ENCODE measurements around the gene NTSR1. TPM values are rescaled to one million over a fixed set of nuclear protein-coding genes. Genes with fewer than 3 reads are reported as not detected.

NTSR1 gene
- total and polyA plus RNA-seq, 3 experiments from 2014 or later: not detected

DNA sequence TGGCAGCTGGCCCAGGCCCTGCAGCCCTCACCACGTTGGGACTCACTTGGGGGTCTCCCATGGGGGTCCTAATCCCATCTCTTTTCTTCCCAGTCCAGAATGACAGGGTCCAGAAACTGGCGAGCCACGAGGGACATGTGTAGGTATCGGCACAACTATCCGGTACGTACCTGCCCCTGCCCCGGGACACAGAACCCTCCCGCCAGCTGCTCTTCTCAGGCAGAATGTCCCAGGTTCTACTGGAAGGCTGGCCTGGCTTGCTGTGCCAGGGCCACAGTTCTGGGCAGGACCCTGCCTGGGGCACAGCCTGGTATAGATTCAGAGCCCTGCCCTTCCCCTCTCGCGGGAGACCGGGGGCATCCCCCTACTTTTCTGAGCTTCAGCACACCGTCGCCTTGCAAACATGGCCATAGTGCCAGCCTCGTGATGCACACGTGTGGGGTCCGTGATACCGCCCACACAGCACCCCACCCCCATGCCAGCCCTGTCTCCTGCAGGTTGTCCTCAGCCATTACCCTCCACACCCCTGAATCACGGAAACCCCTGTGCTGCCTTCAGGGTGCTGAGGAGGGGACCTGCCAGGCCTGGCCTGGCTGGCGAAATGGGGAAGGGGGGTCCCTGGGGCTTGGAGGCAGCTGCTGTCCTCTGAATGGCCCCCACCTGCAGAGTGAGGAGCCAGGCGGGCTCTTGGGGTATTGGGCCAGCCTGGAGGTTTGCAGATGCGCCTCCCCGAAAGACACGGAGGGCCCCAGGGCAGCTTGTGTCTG is 99.0 kb downstream of the NTSR1 start:
- no peak overlapping the region for H3K4me3 ChIP-seq (ENCODE audit: low read length)
- H3K27me3 Mint-ChIP-seq: peaks cover 0 to 3% of the 10 kb centered on the region in 2 donors
- H3K36me3 ChIP-seq (ENCODE audit: insufficient read depth, low read length): peaks cover 29% of the 10 kb centered on the region
- peaks cover 4 to 67% (median 5%) of the 10 kb centered on the region in 3 donors for H3K36me3 Mint-ChIP-seq
- DNase-seq: no peak
- ChIA-PET POLR2A (interaction anchor here (0.8 to 1.4 kb wide), 2 partner anchors 11 to 14 kb away, joined by 3 to 4 read pairs; partner anchors contain the start of gene MRGBP), CTCF (interaction anchor here (0.8 to 3.0 kb wide), 30 partner anchors 12 to 508 kb away, joined by 3 to 31 read pairs (median 5); partner anchors contain the start of genes MRGBP and SLCO4A1)
- H3K4me1 Mint-ChIP-seq: peaks cover 22 to 38% (median 28%) of the 10 kb centered on the region in 3 donors
- H3K9me3 Mint-ChIP-seq: no peaks in the 10 kb centered on the region
- no peak overlapping the region for H3K27ac ChIP-seq (ENCODE audit: low read depth, low read length)
- H3K27ac Mint-ChIP-seq: peak overlapping the region in 6 of 8 donors; percentile 7 to 84 (median 46)
- no peaks in the 10 kb centered on the region for H3K9me3 ChIP-seq (ENCODE audit: low read length)
- no peaks in the 10 kb centered on the region for H3K27me3 ChIP-seq (ENCODE audit: insufficient read depth, low read length, poor library complexity, severe bottlenecking)
- peak overlapping the region in 5 of 7 donors; percentile 19 to 86 (median 76) for H3K4me3 Mint-ChIP-seq
- H3K4me1 ChIP-seq (ENCODE audit: insufficient read depth, low read length): peaks cover 39% of the 10 kb centered on the region

DNA sequence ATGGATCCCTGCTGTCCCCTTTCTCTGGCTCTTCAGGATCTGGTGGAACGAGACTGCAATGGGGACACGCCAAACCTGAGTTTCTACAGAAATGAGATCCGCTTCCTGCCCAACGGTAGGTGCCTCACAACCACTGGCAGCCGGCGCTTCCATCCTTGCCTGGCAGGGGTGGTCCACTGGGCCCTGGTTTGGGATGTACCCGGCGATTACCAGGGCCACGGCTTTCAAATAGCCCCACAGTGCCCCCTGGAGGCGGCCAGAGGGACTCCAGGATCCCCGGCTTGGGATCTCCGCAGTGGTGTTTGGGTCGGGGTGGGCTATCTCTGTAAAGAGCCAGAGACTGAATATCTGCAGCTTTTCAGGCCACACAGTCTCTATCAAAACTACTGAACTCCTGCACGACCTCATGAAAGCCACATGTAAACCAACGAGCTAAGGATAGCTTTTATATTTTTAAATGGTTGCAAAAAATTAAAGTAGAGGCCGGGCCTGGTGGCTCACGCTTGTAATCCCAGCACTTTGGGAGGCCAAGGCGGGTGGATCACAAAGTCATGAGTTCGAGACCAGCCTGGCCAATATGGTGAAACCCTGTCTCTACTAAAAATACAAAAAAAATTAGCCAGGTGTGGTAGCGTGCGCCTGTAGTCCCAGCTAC is 99.7 kb downstream of the NTSR1 start:
- peak overlapping the region in 7 of 8 donors; percentile 33 to 84 (median 55) for H3K27ac Mint-ChIP-seq
- no peaks in the 10 kb centered on the region for H3K27me3 ChIP-seq (ENCODE audit: insufficient read depth, low read length, poor library complexity, severe bottlenecking)
- peaks cover 29% of the 10 kb centered on the region for H3K36me3 ChIP-seq (ENCODE audit: insufficient read depth, low read length)

DNA sequence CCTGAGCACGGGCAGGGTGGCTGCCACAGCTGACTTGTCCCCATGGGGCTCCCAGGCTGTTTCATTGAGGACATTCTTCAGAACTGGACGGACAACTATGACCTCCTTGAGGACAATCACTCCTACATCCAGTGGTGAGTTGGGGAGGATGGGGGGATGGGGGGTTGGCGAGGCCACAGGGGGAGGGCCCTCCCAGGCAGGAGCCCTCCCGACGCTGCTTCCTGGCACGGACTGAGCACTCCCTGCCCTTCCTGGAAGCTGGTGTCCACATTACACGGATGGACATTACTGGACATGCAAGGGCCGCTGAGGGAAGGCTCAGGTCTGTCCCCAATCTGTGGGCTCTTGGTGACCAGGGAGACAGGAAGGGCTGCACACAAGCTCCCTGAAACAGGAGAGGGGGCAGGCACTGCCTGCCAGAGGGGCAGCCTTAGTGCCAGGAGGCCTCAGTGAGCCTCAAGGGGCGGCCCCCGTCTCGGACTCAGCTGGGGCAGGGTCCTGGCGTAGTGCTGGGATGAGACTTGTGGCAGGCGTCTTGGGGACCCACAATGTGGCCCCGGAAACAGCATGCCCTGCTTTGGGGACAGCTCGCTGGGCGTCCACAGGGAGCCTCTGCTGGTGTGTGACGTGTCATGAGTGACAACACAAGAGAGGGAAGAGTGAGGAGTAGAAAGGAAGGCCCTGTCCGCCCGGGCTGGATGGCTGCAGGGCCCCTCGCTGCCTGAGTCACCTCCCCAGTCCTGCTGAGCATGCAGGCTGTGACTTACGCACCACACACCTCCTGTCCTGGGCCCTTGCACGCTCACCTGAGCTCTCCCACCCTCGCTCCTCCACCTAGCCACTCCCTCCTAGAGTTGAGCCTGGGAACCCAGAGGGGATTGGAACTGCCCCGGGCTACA is 101.1 kb downstream of the NTSR1 start:
- ChIA-PET CTCF (interaction anchor here (0.9 to 2.4 kb wide), 7 partner anchors 18 to 310 kb away, joined by 3 to 20 read pairs (median 5); no protein-coding TSS in a partner anchor), POLR2A (no interaction called here)
- Histone ChIP-seq H3K9me3 (ENCODE audit: low read length) (no peaks in the 10 kb centered on the region), H3K36me3 (ENCODE audit: insufficient read depth, low read length) (peaks cover 29% of the 10 kb centered on the region), H3K4me1 (ENCODE audit: insufficient read depth, low read length) (peaks cover 30% of the 10 kb centered on the region), H3K27ac (ENCODE audit: low read depth, low read length) (no peak overlapping the region), H3K4me3 (ENCODE audit: low read length) (no peak overlapping the region), H3K27me3 (ENCODE audit: insufficient read depth, low read length, poor library complexity, severe bottlenecking) (no peaks in the 10 kb centered on the region)
- no peak overlapping the region for H3K27ac Mint-ChIP-seq
- H3K27me3 Mint-ChIP-seq: peaks cover 3% of the 10 kb centered on the region in 2 donors
- no peaks in the 10 kb centered on the region for H3K9me3 Mint-ChIP-seq
- no peak overlapping the region for H3K4me3 Mint-ChIP-seq
- H3K36me3 Mint-ChIP-seq: peaks cover 4 to 67% (median 5%) of the 10 kb centered on the region in 3 donors
- H3K4me1 Mint-ChIP-seq: peaks cover 16 to 34% (median 20%) of the 10 kb centered on the region in 3 donors
- DNase-seq: no peak

More for the DNA sequence above, 99.7 kb downstream of the NTSR1 start:
- Mint-ChIP-seq H3K36me3 (peaks cover 4 to 71% (median 5%) of the 10 kb centered on the region in 3 donors), H3K27me3 (peaks cover 0 to 3% of the 10 kb centered on the region in 2 donors), H3K4me1 (peaks cover 22 to 38% (median 28%) of the 10 kb centered on the region in 3 donors), H3K9me3 (no peaks in the 10 kb centered on the region), H3K4me3 (peak overlapping the region in 6 of 7 donors; percentile 45 to 86 (median 74))
- no peak overlapping the region for H3K4me3 ChIP-seq (ENCODE audit: low read length)
- POLR2A ChIA-PET: interaction anchor here (0.7 to 1.4 kb wide), 3 partner anchors 12 to 30 kb away, joined by 3 to 12 read pairs (median 4); partner anchors contain the start of gene MRGBP
- H3K27ac ChIP-seq (ENCODE audit: low read depth, low read length): no peak overlapping the region
- peak; percentile 63 to 77 (median 73) for DNase-seq
- H3K9me3 ChIP-seq (ENCODE audit: low read length): no peaks in the 10 kb centered on the region
- CTCF ChIA-PET: interaction anchor here (0.6 to 3.0 kb wide), 42 partner anchors 8 to 508 kb away, joined by 3 to 31 read pairs (median 4); partner anchors contain the start of genes COL9A3, MRGBP and SLCO4A1
- H3K4me1 ChIP-seq (ENCODE audit: insufficient read depth, low read length): peaks cover 39% of the 10 kb centered on the region

DNA sequence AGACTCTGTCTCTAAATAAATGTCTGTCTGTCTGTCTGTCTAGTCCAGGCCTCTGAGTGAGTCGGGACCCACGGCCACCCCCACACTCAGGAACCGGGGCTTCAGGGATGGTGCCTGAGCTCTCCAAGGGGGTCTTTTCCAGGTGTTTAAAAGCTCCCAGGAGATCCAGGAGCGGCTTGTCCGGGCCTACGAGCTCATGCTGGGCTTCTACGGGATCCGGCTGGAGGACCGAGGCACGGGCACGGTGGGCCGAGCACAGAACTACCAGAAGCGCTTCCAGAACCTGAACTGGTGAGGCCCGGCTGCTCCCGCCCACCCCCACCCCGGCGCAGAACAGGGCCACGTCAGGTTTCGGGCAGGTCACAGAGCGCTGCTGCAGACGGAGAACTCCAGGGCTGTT is 102.7 kb downstream of the NTSR1 start:
- H3K9me3 ChIP-seq (ENCODE audit: low read length): no peaks in the 10 kb centered on the region
- Mint-ChIP-seq H3K27ac (no peak overlapping the region), H3K9me3 (peaks cover 0 to 2% (median 0%) of the 10 kb centered on the region in 5 donors), H3K4me1 (peaks cover 20 to 40% (median 26%) of the 10 kb centered on the region in 3 donors), H3K4me3 (no peak overlapping the region), H3K36me3 (peaks cover 4 to 62% (median 5%) of the 10 kb centered on the region in 3 donors), H3K27me3 (peaks cover 8 to 15% of the 10 kb centered on the region in 2 donors)
- ChIA-PET POLR2A (interaction anchor here (0.6 kb wide), 1 partner anchor 401 kb away, joined by 3 read pairs; no protein-coding TSS in a partner anchor), CTCF (no interaction called here)
- H3K27ac ChIP-seq (ENCODE audit: low read depth, low read length): no peak overlapping the region
- no peak for DNase-seq
- H3K36me3 ChIP-seq (ENCODE audit: insufficient read depth, low read length): peaks cover 29% of the 10 kb centered on the region
- H3K4me1 ChIP-seq (ENCODE audit: insufficient read depth, low read length): peaks cover 29% of the 10 kb centered on the region
- peaks cover 5% of the 10 kb centered on the region for H3K27me3 ChIP-seq (ENCODE audit: insufficient read depth, low read length, poor library complexity, severe bottlenecking)
- H3K4me3 ChIP-seq (ENCODE audit: low read length): no peak overlapping the region

DNA sequence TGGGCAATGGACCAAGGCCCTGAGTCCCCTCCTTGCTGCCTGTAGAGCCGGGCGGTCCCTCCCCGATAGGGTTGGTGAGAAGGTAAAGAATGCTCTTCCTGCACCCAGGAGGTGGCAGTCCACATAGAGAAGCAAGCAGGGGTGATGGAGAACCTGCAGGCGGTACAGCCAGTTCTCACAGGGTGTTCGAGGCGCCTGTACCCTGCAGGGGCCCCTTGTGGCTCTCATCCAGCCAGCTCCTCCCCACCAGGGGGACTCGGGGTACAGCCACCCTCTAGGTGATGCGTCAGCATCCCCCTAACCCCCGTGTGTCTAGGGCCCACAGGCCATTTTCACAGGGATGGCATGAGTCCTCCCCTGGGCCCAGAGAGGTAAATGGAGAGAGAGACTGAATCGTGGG is 103.1 kb downstream of the NTSR1 start:
- Histone ChIP-seq H3K36me3 (ENCODE audit: insufficient read depth, low read length) (peaks cover 29% of the 10 kb centered on the region), H3K4me1 (ENCODE audit: insufficient read depth, low read length) (peaks cover 28% of the 10 kb centered on the region), H3K27ac (ENCODE audit: low read depth, low read length) (no peak overlapping the region), H3K27me3 (ENCODE audit: insufficient read depth, low read length, poor library complexity, severe bottlenecking) (peaks cover 8% of the 10 kb centered on the region), H3K9me3 (ENCODE audit: low read length) (no peaks in the 10 kb centered on the region), H3K4me3 (ENCODE audit: low read length) (no peak overlapping the region)
- ChIA-PET POLR2A (interaction anchor here (0.6 kb wide), 1 partner anchor 401 kb away, joined by 3 read pairs; no protein-coding TSS in a partner anchor), CTCF (no interaction called here)
- Mint-ChIP-seq H3K27me3 (peaks cover 8 to 19% of the 10 kb centered on the region in 2 donors), H3K36me3 (peaks cover 4 to 59% (median 5%) of the 10 kb centered on the region in 3 donors), H3K4me1 (peaks cover 17 to 39% (median 22%) of the 10 kb centered on the region in 3 donors), H3K27ac (no peak overlapping the region), H3K9me3 (peaks cover 0 to 2% (median 0%) of the 10 kb centered on the region in 5 donors), H3K4me3 (no peak overlapping the region)
- no peak for DNase-seq

Other genes starting within 250 kb of the NTSR1 start
- gene GATA5, start 232.8 kb upstream of the NTSR1 start, total RNA-seq: not detected
- gene GATA5, start 232.8 kb upstream of the NTSR1 start, polyA plus RNA-seq: not detected
- 10 to 100 TPM; 42.0 to 44.9 TPM for gene SLCO4A1, start 66.3 kb upstream of the NTSR1 start, total RNA-seq
- 0.47 TPM for gene SLCO4A1, start 66.3 kb upstream of the NTSR1 start, polyA plus RNA-seq
- gene MRGBP, start 87.6 kb downstream of the NTSR1 start, total RNA-seq: 10 to 100 TPM; 14.8 TPM
- 10.7 TPM for gene MRGBP, start 87.6 kb downstream of the NTSR1 start, polyA plus RNA-seq
- gene OGFR, start 96.0 kb downstream of the NTSR1 start, total RNA-seq: 10 to 100 TPM; 45.7 to 47.9 TPM
- gene OGFR, start 96.0 kb downstream of the NTSR1 start, polyA plus RNA-seq: 64.2 TPM
- not detected for gene COL9A3, start 108.2 kb downstream of the NTSR1 start, total RNA-seq
- gene COL9A3, start 108.2 kb downstream of the NTSR1 start, polyA plus RNA-seq: not detected
- gene TCFL5, start 153.0 kb downstream of the NTSR1 start, total RNA-seq: 1 to 10 TPM; 4.6 to 6.2 TPM
- gene TCFL5, start 153.0 kb downstream of the NTSR1 start, polyA plus RNA-seq: 1.4 TPM
- 10 to 100 TPM; 55.3 to 57.3 TPM for gene DIDO1, start 217.7 kb downstream of the NTSR1 start, total RNA-seq
- gene DIDO1, start 217.7 kb downstream of the NTSR1 start, polyA plus RNA-seq: 39.0 TPM
- 10 to 100 TPM; 44.9 to 45.5 TPM for gene GID8, start 229.3 kb downstream of the NTSR1 start, total RNA-seq
- gene GID8, start 229.3 kb downstream of the NTSR1 start, polyA plus RNA-seq: 19.0 TPM
- gene SLC17A9, start 243.9 kb downstream of the NTSR1 start, total RNA-seq: 10 to 100 TPM; 26.4 to 26.8 TPM
- 1.0 TPM for gene SLC17A9, start 243.9 kb downstream of the NTSR1 start, polyA plus RNA-seq